K562 treated with DMSO at 1 percent for 4 hours (cell line): Measurements from ENCODE around the gene ZNF667. TPM values are rescaled to one million over a fixed set of nuclear protein-coding genes. Genes with fewer than 3 reads are reported as not detected.

Experiments
- total RNA-seq: library from RNA; unstranded; fragments of 300-600 nt; gene quantifications from 2 replicates; pipeline ENCODE4 v1.2.3, GENCODE V29; 2022; ENCODE audit not compliant: insufficient read depth

ZNF667 gene
- not detected in 2 replicates for total RNA-seq

DNA sequence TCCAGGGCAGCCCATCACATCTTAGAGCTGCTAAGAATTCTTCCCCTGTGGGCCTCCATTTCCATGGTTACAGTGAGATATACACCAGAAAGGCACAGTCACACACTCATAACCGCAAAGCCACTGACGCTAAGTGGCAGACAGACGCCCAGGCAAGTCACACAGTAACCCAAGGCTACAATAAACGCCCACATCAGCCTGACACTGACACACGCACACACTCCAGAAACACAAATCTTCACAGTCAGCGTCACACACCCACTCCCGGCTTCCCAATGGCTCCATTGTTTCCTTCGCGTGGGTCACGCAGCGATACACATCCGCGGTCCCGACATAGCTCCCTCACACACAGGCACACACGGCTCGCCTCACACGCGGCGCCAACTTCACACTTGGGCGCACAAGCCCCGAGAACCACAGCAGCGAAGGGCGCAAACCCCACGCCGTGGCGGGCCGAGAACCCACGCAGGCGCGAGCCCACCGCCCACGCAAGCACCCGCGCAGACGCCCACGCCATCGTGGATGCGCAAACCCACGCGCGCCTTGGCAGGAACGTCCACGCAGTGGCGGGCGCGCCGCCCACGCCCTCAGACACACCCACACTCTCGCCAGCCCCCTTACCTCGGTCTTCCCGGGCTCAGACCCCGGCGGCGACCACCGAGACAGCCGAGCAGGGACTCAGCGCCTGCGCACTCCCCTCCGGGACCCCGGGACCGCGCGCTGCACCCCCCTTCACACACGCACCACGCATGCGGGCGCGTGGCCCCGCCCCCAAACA lies at the start of gene ZNF667:
Gene ZNF667 (minus strand): TSS at position 695 of the 778 bp plus-strand sequence. CDS start 14,975 bp downstream, outside the sequence.

DNA sequence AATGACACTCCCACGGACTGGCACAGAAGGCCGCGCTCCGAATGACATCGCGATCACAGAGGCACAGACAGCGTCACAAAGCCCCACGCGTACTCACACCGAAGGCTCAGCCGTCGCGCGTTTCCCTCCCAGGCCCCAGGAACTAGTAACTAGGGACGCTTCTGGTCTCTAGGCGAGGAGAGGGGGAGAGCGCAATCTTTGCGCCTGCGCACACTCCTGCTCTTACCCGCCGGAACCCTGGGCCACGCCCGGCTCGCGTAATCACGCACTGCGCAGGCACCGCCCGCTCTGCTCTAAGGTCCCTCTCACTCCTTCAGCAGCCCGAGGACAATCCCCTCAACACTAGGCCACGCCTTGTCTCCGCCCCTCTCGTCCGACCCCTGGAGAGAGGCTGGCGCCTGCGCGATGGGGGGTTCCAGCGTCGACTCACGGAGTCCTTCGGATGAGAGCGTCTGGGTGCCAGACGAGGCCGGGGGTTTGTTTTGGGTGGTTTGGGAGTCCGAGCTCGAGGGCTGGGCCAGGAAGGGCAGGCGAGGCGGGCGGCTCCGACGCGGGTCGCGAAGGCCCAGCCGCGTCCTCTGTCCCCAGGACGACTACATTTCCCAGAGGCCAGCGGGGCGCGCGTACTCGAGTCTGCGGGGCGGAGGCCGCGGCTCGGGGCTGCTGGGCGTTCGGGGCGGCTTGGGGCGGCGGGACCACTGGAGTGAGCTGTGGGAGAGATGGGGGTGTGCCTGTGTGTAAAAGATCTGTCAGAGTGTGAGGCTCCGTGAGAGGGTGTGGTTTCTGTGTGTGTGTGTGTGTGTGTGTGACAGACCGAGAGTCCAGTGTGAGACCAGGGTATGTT lies 30.5 kb upstream of the ZNF667 start, which contains the start of gene ZNF471:
Gene ZNF471 (plus strand): TSS at position 410 of the 844 bp plus-strand sequence. CDS start 3,717 bp downstream, outside the sequence.

DNA sequence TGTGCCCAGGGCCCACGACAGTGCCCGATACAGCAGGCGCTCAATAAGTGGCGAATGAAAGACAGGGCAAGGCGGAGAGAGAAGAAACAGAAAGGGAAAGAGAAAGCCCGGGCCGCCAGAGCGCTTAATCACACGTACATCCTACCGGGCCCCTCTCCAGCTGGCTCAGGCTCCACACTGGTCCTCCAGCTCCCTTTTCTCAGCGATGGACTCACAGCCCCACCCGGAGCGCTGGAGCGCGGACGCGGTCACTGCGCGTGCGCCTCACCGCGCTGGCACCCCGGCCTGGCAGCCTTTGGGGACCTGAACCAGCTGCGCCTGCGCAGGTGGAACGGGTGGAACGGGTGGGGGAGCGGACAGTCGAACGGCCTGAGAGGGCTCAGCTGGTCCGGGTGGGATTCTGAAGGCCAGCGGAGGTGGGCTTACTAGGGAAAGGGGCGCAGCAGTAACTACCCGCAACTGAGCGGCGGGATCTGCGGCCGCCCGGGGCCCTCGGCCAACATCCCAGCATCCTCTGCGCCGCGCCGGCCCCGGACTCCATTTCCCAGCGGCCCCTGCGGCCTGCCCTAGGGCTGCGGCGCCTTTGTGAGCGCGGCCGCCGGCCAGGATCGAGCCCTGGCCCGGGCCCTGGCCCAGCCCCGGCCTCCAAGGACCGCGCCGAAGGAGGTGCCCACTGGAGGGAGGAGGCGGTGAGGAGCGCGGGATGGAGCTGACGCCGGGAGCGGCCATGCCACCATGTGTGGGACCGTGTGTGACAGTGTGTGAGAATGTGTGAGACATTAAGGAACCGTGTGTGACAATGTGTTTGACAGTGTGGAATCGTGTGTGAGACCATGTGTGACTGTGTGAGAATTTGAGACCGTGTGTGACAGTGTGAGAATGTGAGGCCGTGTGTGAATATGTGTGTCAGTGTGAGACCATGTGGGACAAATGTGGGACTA lies 73.1 kb downstream of the ZNF667 start, which contains the start of gene ZNF583:
Gene ZNF583 (plus strand): TSS at position 569 of the 941 bp plus-strand sequence. CDS start 2,783 bp downstream, outside the sequence.

GRCh38 chr19:56393119-56394012 lies 83.8 kb downstream of the ZNF667 start, which contains the start of gene ZNF582:
Gene ZNF582, minus strand, starts transcription at chr19:56393534. Its CDS starts 1,782 bp downstream, at chr19:56391752.

Other genes with a start within 250 kb of the ZNF667 start
- not detected in 2 replicates for gene EDDM13, start 204.6 kb downstream of the ZNF667 start, total RNA-seq
- gene ZSCAN5A, start 162.5 kb downstream of the ZNF667 start, total RNA-seq: 3.2 and 3.8 TPM in 2 replicates
- gene ZNF582, start 83.8 kb downstream of the ZNF667 start, total RNA-seq: 1.9 TPM in 1 of 2 replicates, not detected in the other
- 0.16 TPM in 1 of 2 replicates, not detected in the other for gene ZNF583, start 73.0 kb downstream of the ZNF667 start, total RNA-seq
- gene ZNF471, start 30.5 kb upstream of the ZNF667 start, total RNA-seq: not detected in 2 replicates
- not detected in 2 replicates for gene ZFP28, start 61.6 kb upstream of the ZNF667 start, total RNA-seq
- gene ZNF470, start 90.1 kb upstream of the ZNF667 start, total RNA-seq: not detected in 2 replicates
- gene ZNF71, start 118.0 kb upstream of the ZNF667 start, total RNA-seq: not detected in 2 replicates
- not detected in 2 replicates for gene SMIM17, start 165.8 kb upstream of the ZNF667 start, total RNA-seq
- not detected in 2 replicates for gene ZNF835, start 194.4 kb upstream of the ZNF667 start, total RNA-seq